Stomach (tissue), 9 donors: ENCODE data around the gene C1orf21. TPM values are rescaled to one million over a fixed set of nuclear protein-coding genes. Genes with fewer than 3 reads are reported as not detected.

Experiments used
- DNase-seq, 2 donors: peaks; one replicate each; pipeline versions ENCODE4 v3.0.0 to v3.0.0-alpha.2; 2013 to 2019
- H3K27ac ChIP-seq, 5 donors: fragments of 200-600 bp in 4 of 5; sonication (generic) in 4 of 5; one replicate each; pipeline ENCODE4 v1.5.1; 2013 to 2019; ENCODE audit warnings: mild to moderate bottlenecking in 1 of 5, moderate library complexity in 1 of 5
- H3K27me3 ChIP-seq, 3 donors: fragments of 200-600 bp; sonication (generic); one replicate each; pipeline ENCODE4 v1.5.1; 2017 to 2019; ENCODE audit warnings: mixed run types in 1 of 3
- H3K36me3 ChIP-seq, 4 donors: fragments of 200-600 bp; sonication (generic); 1 replicate in 3 of 4; 2 replicates in 1 of 4; pipeline ENCODE4 v1.5.1; 2016 to 2019
- H3K4me1 ChIP-seq, 4 donors: fragments of 200-600 bp; sonication (generic); one replicate each; pipeline ENCODE4 v1.5.1; 2016 to 2019
- H3K4me3 ChIP-seq, 4 donors: fragments of 200-600 bp; sonication (generic) in 3 of 4; one replicate each; pipeline ENCODE4 v1.5.1; 2016 to 2019; ENCODE audit warnings: mild to moderate bottlenecking in 1 of 4
- H3K9me3 ChIP-seq, 4 donors: fragments of 200-600 bp; sonication (generic); one replicate each; pipeline ENCODE4 v1.5.1; 2016 to 2019
- CTCF ChIP-seq, 7 experiments: fragments of 450-650 bp in 4 of 7; fragments of 200-600 bp in 3 of 7; sonication (generic) in 3 of 7; IDR thresholded peaks; one replicate each; pipeline ENCODE4 v1.5.1; 2016 to 2019; ENCODE audit warnings: antibody characterized with exemption in 7 of 7, control low read depth in 2 of 7, mild to moderate bottlenecking in 1 of 7
- EP300 ChIP-seq: sonication (generic); formaldehyde crosslinking; IDR thresholded peaks from one replicate; pipeline ENCODE4 v1.6.1; 2017; ENCODE audit warnings: antibody characterized with exemption
- POLR2A ChIP-seq, 4 donors: fragments of 450-650 bp; IDR thresholded peaks; one replicate each; pipeline ENCODE4 v1.6.1; 2016; ENCODE audit warnings: antibody characterized with exemption in 4 of 4, control low read depth in 2 of 4, mild to moderate bottlenecking in 1 of 4, moderate library complexity in 1 of 4
- POLR2AphosphoS5 ChIP-seq, 3 donors: sonication (generic); formaldehyde crosslinking; IDR thresholded peaks; one replicate each; pipeline ENCODE4 v1.6.1; 2016; ENCODE audit warnings: antibody characterized with exemption in 3 of 3
- WGBS, 5 donors: extraction: QIAGEN DNeasy Blood & Tissue Kit in 3 of 5; methylation state at CpG; one replicate each; pipeline versions ENCODE4 v1.1.5 to v1.1.7; 2013 to 2018; 5-methylcytosine and 5-hydroxymethylcytosine counted together
- intact Hi-C: fragments of 100-400 bp; cut with DNase I; formaldehyde crosslinking; loops from one replicate; pipeline ENCODE4 v1.15.1; 2023; ENCODE audit warnings: low total_unique reads
- polyA plus RNA-seq, 3 donors: library from polyadenylated mRNA; stranded (reverse); fragments of 200-250 nt; gene quantifications; one replicate each; pipeline ENCODE4 v1.2.3, GENCODE V29; 2013
- total RNA-seq, 5 donors: library from RNA; depleted of rRNA; stranded (reverse); fragments of >200 nt; gene quantifications; one replicate each; pipeline versions ENCODE4 v1.1.0 to v1.2.3, GENCODE V29; 2014 to 2016
- donor health status: healthy with polysubstance abuse.
- donor health status: Bipolar disorder and iron deficiency.
- donor health status: healthy.

C1orf21 gene
- total and polyA plus RNA-seq, 8 donors, result 10.1 to 114 (median 37.4) TPM

- Histone ChIP-seq H3K9me3 (no peaks in the 10 kb centered on the region), H3K4me1 (peaks cover 5 to 36% (median 23%) of the 10 kb centered on the region in 4 donors), H3K27ac (no peak overlapping the region), H3K36me3 (no peaks in the 10 kb centered on the region), H3K4me3 (no peak overlapping the region), H3K27me3 (no peaks in the 10 kb centered on the region)
- WGBS, 5 donors, result 75 to 86% (median 78%) methylated on average over 2 of the region's 2 CpGs
- intact Hi-C loops, result no loop called here
- DNase-seq, result no peak
- TF ChIP-seq EP300 (no peak), POLR2A (IDR thresholded peaks at IDR 0.05) (no peak), POLR2AphosphoS5 (IDR thresholded peaks at IDR 0.05) (no peak), CTCF (IDR thresholded peaks at IDR 0.05) (no peak)
These were observed 38.1 kb downstream of the C1orf21 start for GRCh38 chr1:184424945-184425344.

GRCh38 chr1:184425449-184426277 is 38.8 kb downstream of the C1orf21 start:
- peaks cover 5 to 31% (median 22%) of the 10 kb centered on the region in 4 donors for H3K4me1 ChIP-seq
- H3K9me3 ChIP-seq, result no peaks in the 10 kb centered on the region
- intact Hi-C loops, result no loop called here
- no peak for TF ChIP-seq EP300
- no peak for TF ChIP-seq POLR2AphosphoS5 (IDR thresholded peaks at IDR 0.05)
- no peak for TF ChIP-seq CTCF (IDR thresholded peaks at IDR 0.05)
- TF ChIP-seq POLR2A (IDR thresholded peaks at IDR 0.05), result no peak
- H3K36me3 ChIP-seq, result no peaks in the 10 kb centered on the region
- no peaks in the 10 kb centered on the region for H3K27me3 ChIP-seq
- DNase-seq, result peak in 1 of 2 donors; percentile 38
- no peak overlapping the region for H3K4me3 ChIP-seq
- 51 to 74% (median 64%) methylated on average over 7 of the region's 7 CpGs for WGBS, 5 donors
- peak overlapping the region in 1 of 5 donors; percentile 18 for H3K27ac ChIP-seq

GRCh38 chr1:184426278-184426674 is 39.4 kb downstream of the C1orf21 start:
- H3K4me3 ChIP-seq, result no peak overlapping the region
- H3K27me3 ChIP-seq, result no peaks in the 10 kb centered on the region
- peaks cover 5 to 31% (median 21%) of the 10 kb centered on the region in 4 donors for H3K4me1 ChIP-seq
- no peak overlapping the region for H3K27ac ChIP-seq
- H3K9me3 ChIP-seq, result no peaks in the 10 kb centered on the region
- no peak for DNase-seq
- WGBS, 5 donors, result 92 to 95% (median 94%) methylated on average over 7 of the region's 7 CpGs
- intact Hi-C loops, result no loop called here
- H3K36me3 ChIP-seq, result no peaks in the 10 kb centered on the region
- TF ChIP-seq CTCF (IDR thresholded peaks at IDR 0.05) (no peak), POLR2AphosphoS5 (IDR thresholded peaks at IDR 0.05) (no peak), EP300 (no peak), POLR2A (IDR thresholded peaks at IDR 0.05) (no peak)

GRCh38 chr1:184427722-184428121 is 40.9 kb downstream of the C1orf21 start:
- no peak overlapping the region for H3K27ac ChIP-seq
- no peaks in the 10 kb centered on the region for H3K9me3 ChIP-seq
- no peaks in the 10 kb centered on the region for H3K36me3 ChIP-seq
- no peak for DNase-seq
- no peak overlapping the region for H3K4me3 ChIP-seq
- intact Hi-C loops, result no loop called here
- H3K27me3 ChIP-seq, result no peaks in the 10 kb centered on the region
- TF ChIP-seq POLR2AphosphoS5 (IDR thresholded peaks at IDR 0.05), result no peak
- no peak for TF ChIP-seq CTCF (IDR thresholded peaks at IDR 0.05)
- TF ChIP-seq POLR2A (IDR thresholded peaks at IDR 0.05), result no peak
- TF ChIP-seq EP300, result no peak
- H3K4me1 ChIP-seq, result peaks cover 5 to 22% (median 13%) of the 10 kb centered on the region in 4 donors
- WGBS, 5 donors, result 88 to 95% (median 90%) methylated on average over 2 of the region's 2 CpGs
